Measurements from ENCODE around the gene MMP26.

DNA sequence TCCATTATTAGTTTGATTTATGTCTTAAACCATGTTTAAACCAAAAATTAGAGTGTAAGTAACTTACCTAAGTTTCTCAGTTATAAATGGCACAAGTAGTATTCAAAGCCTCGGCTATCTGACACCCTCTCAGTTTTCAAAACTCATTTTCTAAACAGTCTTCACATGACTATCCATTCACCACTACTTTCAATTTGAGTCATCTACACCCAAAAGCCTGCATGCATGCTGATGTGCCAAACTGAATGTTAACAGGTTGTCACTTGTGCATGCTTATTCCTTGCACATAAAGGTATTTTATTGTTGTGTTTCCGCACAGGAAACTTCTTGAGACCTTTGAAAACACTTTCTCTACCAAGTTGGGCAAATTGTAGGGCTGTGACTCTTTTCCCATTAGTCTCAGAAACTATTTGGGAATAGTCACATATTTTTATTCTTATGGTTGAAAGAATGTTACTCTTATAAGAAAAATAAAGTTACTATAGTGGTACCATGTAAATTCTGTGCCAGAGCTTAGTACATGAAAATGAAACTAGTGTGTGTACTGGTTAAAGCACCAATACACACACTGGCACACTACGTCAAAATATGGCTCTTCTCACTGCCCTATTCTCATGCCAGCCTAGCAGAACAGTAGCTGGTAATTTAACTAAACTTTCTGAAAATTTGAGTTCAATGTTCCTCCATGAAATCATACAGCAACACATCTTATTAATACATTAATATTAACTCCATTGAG is 4.7 kb upstream of the MMP26 start:
- TF ChIP-seq, protein P1, sequence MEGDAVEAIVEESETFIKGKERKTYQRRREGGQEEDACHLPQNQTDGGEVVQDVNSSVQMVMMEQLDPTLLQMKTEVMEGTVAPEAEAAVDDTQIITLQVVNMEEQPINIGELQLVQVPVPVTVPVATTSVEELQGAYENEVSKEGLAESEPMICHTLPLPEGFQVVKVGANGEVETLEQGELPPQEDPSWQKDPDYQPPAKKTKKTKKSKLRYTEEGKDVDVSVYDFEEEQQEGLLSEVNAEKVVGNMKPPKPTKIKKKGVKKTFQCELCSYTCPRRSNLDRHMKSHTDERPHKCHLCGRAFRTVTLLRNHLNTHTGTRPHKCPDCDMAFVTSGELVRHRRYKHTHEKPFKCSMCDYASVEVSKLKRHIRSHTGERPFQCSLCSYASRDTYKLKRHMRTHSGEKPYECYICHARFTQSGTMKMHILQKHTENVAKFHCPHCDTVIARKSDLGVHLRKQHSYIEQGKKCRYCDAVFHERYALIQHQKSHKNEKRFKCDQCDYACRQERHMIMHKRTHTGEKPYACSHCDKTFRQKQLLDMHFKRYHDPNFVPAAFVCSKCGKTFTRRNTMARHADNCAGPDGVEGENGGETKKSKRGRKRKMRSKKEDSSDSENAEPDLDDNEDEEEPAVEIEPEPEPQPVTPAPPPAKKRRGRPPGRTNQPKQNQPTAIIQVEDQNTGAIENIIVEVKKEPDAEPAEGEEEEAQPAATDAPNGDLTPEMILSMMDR (IDR thresholded peaks at IDR 0.05), result no peak
- TF ChIP-seq POLR2A (IDR thresholded peaks at IDR 0.05), result no peak

Measured in lower leg skin (tissue), 3 donors.